A549 (cell line): ENCODE results near the gene COMMD7. TPM values are rescaled to one million over a fixed set of nuclear protein-coding genes. Genes with fewer than 3 reads are reported as not detected.

Experiments
- ATAC-seq, 2 experiments: fragments of 200-7000 bp in 1 of 2; fragments of >200 bp in 1 of 2; cut with Nextera tagmentation in 1 of 2; cut with Tn5 transposase in 1 of 2; 3 replicates each; pipeline versions ENCODE4 v1.8.0 to v1.9.1; 2018 to 2020; ENCODE audit warnings: mild to moderate bottlenecking in 1 of 2, moderate library complexity in 1 of 2
- CTCF ChIA-PET: fragments of 300-600 bp; sonication (Branson Sonifier 250); formaldehyde crosslinking; extraction: SDS; loops from one replicate; lab custom pipeline; 2021; ENCODE audit warnings: antibody characterized with exemption, inconsistent platforms; lab: Yijun Ruan, JAX
- POLR2A ChIA-PET: fragments of 350-600 bp; formaldehyde crosslinking; extraction: SDS; loops from one replicate; lab custom pipeline; 2021; ENCODE audit warnings: antibody characterized with exemption, inconsistent platforms; lab: Yijun Ruan, JAX
- DNase-seq, 2 experiments: peaks; one replicate each; pipeline versions ENCODE4 v3.0.0 to v3.0.0-alpha.2; 2011 to 2016; ENCODE audit warnings: low read depth in 1 of 2, low spot score in 1 of 2
- FAIRE-seq: peaks from 2 replicates; lab custom pipeline; 2011; peaks lifted over from hg19 to GRCh38; lab: Jason Lieb, UNC
- H3K27ac ChIP-seq, 2 experiments: fragments of >200 bp; sonication (Bioruptor Twin); formaldehyde crosslinking; 3 replicates each; pipeline ENCODE4 v1.5.1; 2016 to 2017
- H3K4me1 ChIP-seq: fragments of >200 bp; sonication (Bioruptor Twin); formaldehyde crosslinking; 3 replicates; pipeline ENCODE4 v1.6.1; 2016
- H3K4me2 ChIP-seq: fragments of >200 bp; sonication (Bioruptor Twin); formaldehyde crosslinking; 3 replicates; pipeline ENCODE4 v1.6.1; 2016
- H3K4me3 ChIP-seq: fragments of >200 bp; sonication (Bioruptor Twin); formaldehyde crosslinking; 3 replicates; pipeline ENCODE4 v1.5.1; 2016
- H3K9me3 ChIP-seq: fragments of >200 bp; sonication (Bioruptor Twin); formaldehyde crosslinking; 3 replicates; pipeline ENCODE4 v1.6.1; 2016
- CEBPB ChIP-seq, 2 experiments: fragments of >200 bp in 1 of 2; sonication (Bioruptor Twin) in 1 of 2; formaldehyde crosslinking in 1 of 2; IDR thresholded peaks; 2 replicates each; pipeline ENCODE4 v1.6.1; 2012 to 2016
- EHMT2 ChIP-seq: fragments of 200-600 bp; sonication (generic); IDR thresholded peaks from 2 replicates; pipeline ENCODE4 v1.6.1; 2016; ENCODE audit warnings: antibody characterized with exemption, low read depth, mild to moderate bottlenecking, moderate library complexity
- FOSL2 ChIP-seq, 2 experiments: fragments of 450-650 bp in 1 of 2; fragments of >200 bp in 1 of 2; sonication (Bioruptor Twin) in 1 of 2; formaldehyde crosslinking; IDR thresholded peaks; 2 replicates each; pipeline versions ENCODE4 v1.5.0 to v1.6.1; 2016 to 2020; ENCODE audit warnings: mild to moderate bottlenecking in 1 of 2, moderate library complexity in 1 of 2
- FOXS1 ChIP-seq: fragments of 250-450 bp; sonication (Bioruptor Pico); IDR thresholded peaks from 2 replicates; pipeline ENCODE4 v1.5.0; 2020; ENCODE audit warnings: mild to moderate bottlenecking, moderate library complexity
- GATA3 ChIP-seq: IDR thresholded peaks from 2 replicates; pipeline ENCODE4 v1.6.1; 2012; ENCODE audit warnings: borderline replicate concordance
- MAFK ChIP-seq: fragments of 450-650 bp; IDR thresholded peaks from 2 replicates; pipeline ENCODE4 v1.6.1; 2014; ENCODE audit not compliant: partially characterized antibody
- MAZ ChIP-seq: fragments of 150-350 bp; IDR thresholded peaks from 2 replicates; pipeline ENCODE4 v1.6.1; 2014; ENCODE audit warnings: antibody characterized with exemption, low read depth, low read length, borderline replicate concordance
- POLR2AphosphoS2 ChIP-seq: conservative IDR thresholded peaks from 2 replicates; pipeline ENCODE4 v1.6.1; 2012; ENCODE audit warnings: low read length, improper control_type of control experiment, inconsistent platforms
- RFX5 ChIP-seq: fragments of 450-650 bp; IDR thresholded peaks from 2 replicates; pipeline ENCODE4 v1.7.1; 2014; ENCODE audit warnings: antibody characterized with exemption, mild to moderate bottlenecking, moderate library complexity
- ZC3H11A ChIP-seq: fragments of 450-650 bp; IDR thresholded peaks from 2 replicates; pipeline ENCODE4 v1.6.1; 2014; ENCODE audit warnings: antibody characterized with exemption, mild to moderate bottlenecking
- WGBS: methylation state at CpG from one replicate; pipeline ENCODE4 v1.1.6; 2017; ENCODE audit errors: missing lambda C conversion rate; 5-methylcytosine and 5-hydroxymethylcytosine counted together
- polyA plus RNA-seq, 4 experiments: library from polyadenylated mRNA; depleted of rRNA in 3 of 4; stranded (reverse); fragments of >200 nt; fragmentation: RNase III in 1 of 4; extraction: RNeasy Plus Mini Kit Qiagen cat#74134 plus additional on column Dnase treatment in 1 of 4; gene quantifications; 2 replicates in 3 of 4; 3 replicates in 1 of 4; pipeline ENCODE4 v1.2.3, GENCODE V29; 2011 to 2017
- TF ChIP-seq, protein P1 (sequence below): fragments of >200 bp; sonication (Bioruptor Twin); formaldehyde crosslinking; IDR thresholded peaks from 3 replicates; pipeline ENCODE4 v1.5.1; 2016
- TF ChIP-seq, protein P2 (sequence below): IDR thresholded peaks from 2 replicates; pipeline ENCODE4 v1.6.1; 2012; ENCODE audit warnings: low read depth, borderline replicate concordance
- TF ChIP-seq, protein P3 (sequence below): fragments of 150-350 bp; IDR thresholded peaks from 2 replicates; pipeline ENCODE4 v1.6.1; 2014; ENCODE audit warnings: low read depth, mild to moderate bottlenecking, low read length
- TF ChIP-seq, protein P4 (sequence below): fragments of 200-600 bp; sonication (generic); IDR thresholded peaks from 2 replicates; pipeline ENCODE4 v1.6.1; 2016; ENCODE audit warnings: antibody characterized with exemption, mild to moderate bottlenecking, moderate library complexity

Gene COMMD7
- polyA plus RNA-seq, 2 of the 4 experiments (the other 2 are of a cell fraction) = 55.7 to 74.1 TPM

DNA sequence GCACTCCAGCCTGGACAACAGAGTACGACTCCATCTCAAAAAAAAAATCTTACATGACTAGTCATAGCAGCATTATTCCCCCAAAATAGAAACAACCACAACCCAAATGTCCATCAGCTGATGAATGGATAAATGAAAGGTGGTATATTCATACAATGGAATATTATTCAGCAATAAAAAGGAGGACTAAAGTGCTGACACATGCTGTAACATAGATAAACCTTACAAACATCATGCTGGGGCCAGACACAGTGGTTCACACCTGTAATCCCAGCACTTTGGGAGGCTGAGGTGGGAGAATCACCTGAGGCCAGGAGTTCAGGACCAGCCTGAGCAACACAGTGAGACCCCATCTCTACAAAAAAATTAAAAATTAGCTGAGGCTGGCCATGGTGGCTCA is 86.4 kb downstream of the COMMD7 start:
- Histone ChIP-seq H3K4me2 (no peak overlapping the region), H3K4me1 (no peaks in the 10 kb centered on the region), H3K9me3 (no peaks in the 10 kb centered on the region), H3K27ac (no peak overlapping the region)
- no peak for FAIRE-seq
- no peak for DNase-seq
- no peak for ATAC-seq
- POLR2A ChIA-PET = no interaction called here
- TF ChIP-seq, protein P1, sequence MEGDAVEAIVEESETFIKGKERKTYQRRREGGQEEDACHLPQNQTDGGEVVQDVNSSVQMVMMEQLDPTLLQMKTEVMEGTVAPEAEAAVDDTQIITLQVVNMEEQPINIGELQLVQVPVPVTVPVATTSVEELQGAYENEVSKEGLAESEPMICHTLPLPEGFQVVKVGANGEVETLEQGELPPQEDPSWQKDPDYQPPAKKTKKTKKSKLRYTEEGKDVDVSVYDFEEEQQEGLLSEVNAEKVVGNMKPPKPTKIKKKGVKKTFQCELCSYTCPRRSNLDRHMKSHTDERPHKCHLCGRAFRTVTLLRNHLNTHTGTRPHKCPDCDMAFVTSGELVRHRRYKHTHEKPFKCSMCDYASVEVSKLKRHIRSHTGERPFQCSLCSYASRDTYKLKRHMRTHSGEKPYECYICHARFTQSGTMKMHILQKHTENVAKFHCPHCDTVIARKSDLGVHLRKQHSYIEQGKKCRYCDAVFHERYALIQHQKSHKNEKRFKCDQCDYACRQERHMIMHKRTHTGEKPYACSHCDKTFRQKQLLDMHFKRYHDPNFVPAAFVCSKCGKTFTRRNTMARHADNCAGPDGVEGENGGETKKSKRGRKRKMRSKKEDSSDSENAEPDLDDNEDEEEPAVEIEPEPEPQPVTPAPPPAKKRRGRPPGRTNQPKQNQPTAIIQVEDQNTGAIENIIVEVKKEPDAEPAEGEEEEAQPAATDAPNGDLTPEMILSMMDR = no peak
- TF ChIP-seq CEBPB (IDR thresholded peaks at IDR 0.05) (no peak), EHMT2 (no peak), MAFK (peak; percentile 47)
- TF ChIP-seq, protein P2, sequence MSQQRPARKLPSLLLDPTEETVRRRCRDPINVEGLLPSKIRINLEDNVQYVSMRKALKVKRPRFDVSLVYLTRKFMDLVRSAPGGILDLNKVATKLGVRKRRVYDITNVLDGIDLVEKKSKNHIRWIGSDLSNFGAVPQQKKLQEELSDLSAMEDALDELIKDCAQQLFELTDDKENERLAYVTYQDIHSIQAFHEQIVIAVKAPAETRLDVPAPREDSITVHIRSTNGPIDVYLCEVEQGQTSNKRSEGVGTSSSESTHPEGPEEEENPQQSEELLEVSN = no peak
- TF ChIP-seq, protein P3, sequence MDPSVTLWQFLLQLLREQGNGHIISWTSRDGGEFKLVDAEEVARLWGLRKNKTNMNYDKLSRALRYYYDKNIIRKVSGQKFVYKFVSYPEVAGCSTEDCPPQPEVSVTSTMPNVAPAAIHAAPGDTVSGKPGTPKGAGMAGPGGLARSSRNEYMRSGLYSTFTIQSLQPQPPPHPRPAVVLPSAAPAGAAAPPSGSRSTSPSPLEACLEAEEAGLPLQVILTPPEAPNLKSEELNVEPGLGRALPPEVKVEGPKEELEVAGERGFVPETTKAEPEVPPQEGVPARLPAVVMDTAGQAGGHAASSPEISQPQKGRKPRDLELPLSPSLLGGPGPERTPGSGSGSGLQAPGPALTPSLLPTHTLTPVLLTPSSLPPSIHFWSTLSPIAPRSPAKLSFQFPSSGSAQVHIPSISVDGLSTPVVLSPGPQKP = no peak
- TF ChIP-seq, all 56 proteins: peak for 1
- 100% methylated on average over 1 of the region's 1 CpG for WGBS
- CTCF ChIA-PET = interaction anchor here (0.6 to 30.0 kb wide), 3 partner anchors 17 to 137 kb away, joined by 3 to 670 read pairs (median 8); partner anchors contain the start of gene C20orf203
- no peak overlapping the region for H3K4me3 ChIP-seq

DNA sequence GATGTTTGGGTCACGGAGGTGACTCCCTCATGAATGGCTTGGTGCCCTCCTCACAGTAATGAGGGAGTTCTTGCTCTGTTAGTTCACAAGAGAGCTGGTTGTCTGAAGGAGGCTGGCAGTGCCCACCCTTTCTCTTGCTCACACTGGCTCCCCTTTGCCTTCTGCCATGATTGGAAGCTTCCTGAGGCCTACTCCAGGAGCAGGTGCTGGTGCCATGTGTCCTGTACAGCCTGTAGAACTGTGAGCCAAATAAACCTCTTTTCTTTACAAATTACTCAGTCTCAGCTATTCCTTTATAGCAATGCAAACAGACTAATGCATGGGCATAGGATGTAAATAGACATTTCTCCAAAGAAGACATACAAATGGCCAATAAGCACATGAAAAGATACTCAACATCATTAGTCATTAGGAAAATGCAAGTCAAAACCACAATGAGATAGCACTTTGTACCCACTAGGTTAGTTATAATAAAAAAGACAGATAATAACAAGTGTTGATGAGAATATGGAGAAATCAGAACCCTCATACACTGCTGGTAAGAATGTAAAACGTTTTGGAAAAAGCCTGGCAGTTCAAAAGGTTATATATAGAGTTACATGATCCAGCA is 87.3 kb downstream of the COMMD7 start:
- CTCF ChIA-PET = interaction anchor here (30.0 kb wide), 1 partner anchor 136 kb away, joined by 670 read pairs; no protein-coding TSS in a partner anchor

More for the DNA sequence above, 87.3 kb downstream of the COMMD7 start:
- Histone ChIP-seq H3K9me3 (no peaks in the 10 kb centered on the region), H3K4me1 (no peaks in the 10 kb centered on the region), H3K4me2 (no peak overlapping the region), H3K4me3 (no peak overlapping the region), H3K27ac (no peak overlapping the region)
- ATAC-seq (no peak), FAIRE-seq (no peak), DNase-seq (no peak)
- WGBS = 42% methylated on average over 2 of the region's 2 CpGs
- POLR2A ChIA-PET = no interaction called here
- TF ChIP-seq FOSL2 (IDR thresholded peaks at IDR 0.05) (no peak), FOSL2 (CRISPR knock-in tag; IDR thresholded peaks at IDR 0.05) (no peak), EHMT2 (no peak), RFX5 (no peak), ZC3H11A (no peak), FOXS1 (CRISPR knock-in tag) (no peak), MAZ (no peak), POLR2AphosphoS2 (no peak), GATA3 (no peak)
- TF ChIP-seq, protein P4, sequence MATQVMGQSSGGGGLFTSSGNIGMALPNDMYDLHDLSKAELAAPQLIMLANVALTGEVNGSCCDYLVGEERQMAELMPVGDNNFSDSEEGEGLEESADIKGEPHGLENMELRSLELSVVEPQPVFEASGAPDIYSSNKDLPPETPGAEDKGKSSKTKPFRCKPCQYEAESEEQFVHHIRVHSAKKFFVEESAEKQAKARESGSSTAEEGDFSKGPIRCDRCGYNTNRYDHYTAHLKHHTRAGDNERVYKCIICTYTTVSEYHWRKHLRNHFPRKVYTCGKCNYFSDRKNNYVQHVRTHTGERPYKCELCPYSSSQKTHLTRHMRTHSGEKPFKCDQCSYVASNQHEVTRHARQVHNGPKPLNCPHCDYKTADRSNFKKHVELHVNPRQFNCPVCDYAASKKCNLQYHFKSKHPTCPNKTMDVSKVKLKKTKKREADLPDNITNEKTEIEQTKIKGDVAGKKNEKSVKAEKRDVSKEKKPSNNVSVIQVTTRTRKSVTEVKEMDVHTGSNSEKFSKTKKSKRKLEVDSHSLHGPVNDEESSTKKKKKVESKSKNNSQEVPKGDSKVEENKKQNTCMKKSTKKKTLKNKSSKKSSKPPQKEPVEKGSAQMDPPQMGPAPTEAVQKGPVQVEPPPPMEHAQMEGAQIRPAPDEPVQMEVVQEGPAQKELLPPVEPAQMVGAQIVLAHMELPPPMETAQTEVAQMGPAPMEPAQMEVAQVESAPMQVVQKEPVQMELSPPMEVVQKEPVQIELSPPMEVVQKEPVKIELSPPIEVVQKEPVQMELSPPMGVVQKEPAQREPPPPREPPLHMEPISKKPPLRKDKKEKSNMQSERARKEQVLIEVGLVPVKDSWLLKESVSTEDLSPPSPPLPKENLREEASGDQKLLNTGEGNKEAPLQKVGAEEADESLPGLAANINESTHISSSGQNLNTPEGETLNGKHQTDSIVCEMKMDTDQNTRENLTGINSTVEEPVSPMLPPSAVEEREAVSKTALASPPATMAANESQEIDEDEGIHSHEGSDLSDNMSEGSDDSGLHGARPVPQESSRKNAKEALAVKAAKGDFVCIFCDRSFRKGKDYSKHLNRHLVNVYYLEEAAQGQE = no peak
